GM18909 (cell line): ENCODE data around the gene EPHX1.
A peak's percentile ranks its signal among the peaks of the same experiment; 100 is the strongest.
"Not testable (repeated sequence)": the region's sequence is repeated elsewhere in the genome, so short reads cannot be mapped to it uniquely, and the experiment has no call there.

Source experiments
- ATAC-seq: cut with Tn5 transposase; IDR thresholded peaks from one replicate; pipeline ENCODE4 v1.9.1; 2021; ENCODE audit warnings: mild to moderate bottlenecking; ENCODE audit not compliant: unreplicated experiment, poor library complexity

The EPHX1 gene

GRCh38 chr1:225879521-225880221, 69.7 kb downstream of the EPHX1 start:
- no peak for ATAC-seq

GRCh38 chr1:225880222-225880588, 70.3 kb downstream of the EPHX1 start:
- no peak for ATAC-seq

- ATAC-seq, result no peak
These were observed 70.7 kb downstream of the EPHX1 start for GRCh38 chr1:225880636-225881035.

- ATAC-seq, result peak; percentile 30
These were observed 71.4 kb downstream of the EPHX1 start for GRCh38 chr1:225881081-225881958.

GRCh38 chr1:225881959-225882693, 72.2 kb downstream of the EPHX1 start, which contains the start of gene TMEM63A:
Gene TMEM63A, minus strand, starts transcription at chr1:225882380. Its CDS starts 4,800 bp downstream, at chr1:225877580.
- peak; percentile 76 for ATAC-seq

- ATAC-seq, result peak; percentile 28
These were observed 73.0 kb downstream of the EPHX1 start for GRCh38 chr1:225882694-225883615.

GRCh38 chr1:225883616-225884265, 73.8 kb downstream of the EPHX1 start:
- no peak for ATAC-seq

- ATAC-seq, result no peak
These were observed 75.4 kb downstream of the EPHX1 start for GRCh38 chr1:225885336-225885735.

GRCh38 chr1:225886159-225887029, 76.5 kb downstream of the EPHX1 start:
- no peak for ATAC-seq

GRCh38 chr1:225887030-225887314, 77.0 kb downstream of the EPHX1 start:
- ATAC-seq, result no peak

GRCh38 chr1:225887554-225888288, 77.8 kb downstream of the EPHX1 start:
- not testable (repeated sequence) for ATAC-seq

- ATAC-seq, result no peak
These were observed 78.5 kb downstream of the EPHX1 start for GRCh38 chr1:225888289-225888897.

GRCh38 chr1:225888898-225889601, 79.1 kb downstream of the EPHX1 start, which contains the start of gene LEFTY1:
Gene LEFTY1, minus strand, starts transcription at chr1:225889146. Its CDS starts 80 bp downstream, at chr1:225889066.
- no peak for ATAC-seq

- ATAC-seq, result no peak
These were observed 79.8 kb downstream of the EPHX1 start for GRCh38 chr1:225889743-225890142.

- ATAC-seq, result no peak
These were observed 80.7 kb downstream of the EPHX1 start for GRCh38 chr1:225890346-225891228.
